ENCODE data around the gene PSMB8. TPM values are rescaled to one million over a fixed set of nuclear protein-coding genes. Genes with fewer than 3 reads are reported as not detected.

PSMB8 gene
- polyA plus RNA-seq, 3 donors, result 19.7 to 22.3 (median 20.4) TPM

- no peak for DNase-seq (ENCODE audit: extremely low read depth in 1 of 11, low read depth in 9 of 11, low spot score in 4 of 11)
Observed at GRCh38 chr6:32844839-32845383, 1.1 kb upstream of the PSMB8 start.

DNA sequence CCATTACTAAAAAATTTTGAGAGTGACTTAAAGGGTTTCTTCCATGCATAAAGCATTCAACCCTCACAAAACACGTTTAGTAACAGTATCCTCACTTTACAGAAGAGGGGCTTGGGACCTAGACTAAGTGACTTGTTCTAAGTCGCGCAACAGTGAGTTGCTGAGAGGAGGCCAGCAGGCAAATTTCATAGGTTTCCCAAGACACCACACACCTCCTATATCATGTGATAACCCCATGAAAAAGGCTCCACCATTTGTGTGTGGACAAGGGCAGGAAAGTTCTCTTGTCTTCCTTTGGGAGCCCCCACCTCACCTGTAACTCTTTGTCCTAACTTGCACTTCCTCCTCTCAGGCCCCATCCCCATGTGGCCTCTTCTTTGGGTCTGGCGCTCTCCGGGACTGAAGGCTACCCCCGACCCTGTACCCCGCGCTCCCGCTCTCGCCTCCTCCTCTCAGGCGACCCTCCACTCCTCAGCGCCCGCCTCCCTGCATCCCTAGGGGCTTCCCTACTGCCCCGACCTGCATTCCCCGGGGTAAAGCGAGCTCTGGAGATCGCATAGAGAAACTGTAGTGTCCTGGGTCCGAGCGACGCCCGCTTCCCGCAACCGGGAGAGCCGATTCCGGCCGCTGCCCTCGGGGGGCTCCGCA, 392 bp downstream of the PSMB8 start:
- DNase-seq (ENCODE audit: extremely low read depth in 1 of 11, low read depth in 9 of 11, low spot score in 4 of 11), result no peak

DNA sequence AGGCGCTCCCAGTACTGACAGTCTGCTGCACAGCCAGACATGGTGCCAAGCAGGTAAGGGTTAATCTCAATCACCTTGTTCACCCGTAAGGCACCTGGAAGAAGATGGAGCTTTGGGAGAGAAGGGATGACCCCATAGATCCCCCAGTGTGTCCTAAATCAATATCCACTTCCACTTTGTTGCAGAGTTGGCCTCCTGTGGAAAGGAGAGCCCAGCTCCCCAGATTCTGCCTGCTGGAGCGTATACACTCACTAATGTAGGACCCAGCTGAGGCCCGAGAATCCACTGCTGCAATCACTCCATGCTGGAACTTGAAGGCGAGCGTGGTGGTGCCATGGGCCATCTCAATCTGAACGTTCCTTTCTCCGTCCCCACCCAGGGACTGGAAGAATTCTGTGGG, 1.2 kb downstream of the PSMB8 start:
- DNase-seq (ENCODE audit: extremely low read depth in 1 of 11, low read depth in 9 of 11, low spot score in 4 of 11), result no peak

DNA sequence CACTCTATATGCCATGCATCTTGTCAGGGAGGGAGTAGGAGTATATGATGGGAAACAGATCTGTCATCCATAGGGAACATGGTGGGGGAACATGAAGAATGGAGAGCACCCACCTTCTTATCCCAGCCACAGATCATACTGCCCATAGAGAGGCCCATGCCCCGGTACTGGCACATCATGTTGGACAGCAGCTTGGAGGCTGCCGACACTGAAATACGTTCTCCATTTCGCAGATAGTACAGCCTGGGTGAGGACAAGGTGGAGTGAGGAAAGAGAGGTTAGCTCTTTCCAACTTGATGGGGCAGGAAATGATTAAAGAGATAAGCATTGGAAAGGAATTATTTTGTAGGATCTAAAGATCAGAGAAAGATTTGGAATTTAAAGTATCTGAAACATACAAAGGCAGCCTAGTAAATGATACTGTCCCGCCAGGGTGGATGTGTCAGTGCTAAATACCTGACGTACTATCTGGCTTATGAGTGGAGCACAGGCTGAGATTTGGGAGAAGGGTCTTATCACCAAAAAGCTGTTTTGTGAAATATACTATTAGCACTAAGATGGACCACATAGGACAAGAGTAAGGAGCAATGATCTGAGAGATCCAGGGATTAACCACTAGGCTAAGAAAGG, 1.7 kb downstream of the PSMB8 start:
- DNase-seq (ENCODE audit: extremely low read depth in 1 of 11, low read depth in 9 of 11, low spot score in 4 of 11), result no peak

- no peak for DNase-seq (ENCODE audit: extremely low read depth in 1 of 11, low read depth in 9 of 11, low spot score in 4 of 11)
Observed at GRCh38 chr6:32840604-32841246, 3.1 kb downstream of the PSMB8 start.

DNA sequence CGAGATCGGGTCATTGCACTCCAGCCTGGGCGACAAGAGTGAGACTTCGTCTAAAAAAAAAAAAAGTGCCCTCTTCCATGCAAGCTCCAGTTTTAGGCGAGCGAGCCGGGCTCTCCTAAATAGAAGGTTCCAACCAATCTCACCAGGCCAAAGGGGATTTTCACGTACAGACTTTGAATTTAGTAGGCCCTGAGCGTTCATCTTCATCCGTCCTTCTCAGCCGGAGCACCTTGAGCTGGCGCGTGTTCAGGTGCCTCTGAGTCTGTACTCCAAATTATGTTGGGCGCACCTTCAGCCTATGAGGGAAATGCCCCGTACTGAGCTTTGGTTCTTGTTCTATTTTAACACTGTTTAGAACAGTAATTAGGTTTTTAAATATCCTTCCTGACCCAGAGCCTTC, 4.5 kb downstream of the PSMB8 start:
- no peak for DNase-seq (ENCODE audit: extremely low read depth in 1 of 11, low read depth in 9 of 11, low spot score in 4 of 11)

- DNase-seq (ENCODE audit: extremely low read depth in 1 of 11, low read depth in 9 of 11, low spot score in 4 of 11), result peak; percentile 81 to 94 (median 89)
Observed at GRCh38 chr6:32838114-32838958, 5.5 kb downstream of the PSMB8 start, which contains the start of gene TAP2. TAP2 (minus strand) TSS chr6:32838739; CDS start chr6:32838233, 506 bp downstream.

DNA sequence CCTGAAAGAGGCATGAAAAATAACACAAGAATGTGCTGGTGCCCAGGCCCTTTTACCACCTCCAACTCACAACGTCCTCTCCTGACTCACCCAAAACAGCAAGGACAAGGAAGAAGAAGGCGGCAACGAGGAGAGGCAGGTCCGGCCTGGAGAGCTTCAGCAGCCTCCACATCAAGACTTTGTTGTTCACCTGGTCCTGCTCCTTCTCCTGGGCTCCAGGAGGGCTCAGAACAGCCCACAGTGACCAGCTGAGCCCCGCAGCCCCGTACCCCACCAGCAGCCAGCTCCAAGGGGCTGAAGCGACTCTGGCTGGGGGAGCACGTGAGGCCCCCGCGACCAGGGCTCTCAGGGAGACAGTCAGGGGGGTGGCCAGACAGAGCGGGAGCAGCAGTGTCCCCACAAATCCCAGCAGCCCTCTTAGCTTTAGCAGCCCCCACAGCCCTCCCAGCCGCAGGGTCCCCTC, 6.2 kb downstream of the PSMB8 start:
- DNase-seq (ENCODE audit: extremely low read depth in 1 of 11, low read depth in 9 of 11, low spot score in 4 of 11), result no peak

- DNase-seq (ENCODE audit: extremely low read depth in 1 of 11, low read depth in 9 of 11, low spot score in 4 of 11), result no peak
Observed at GRCh38 chr6:32836873-32837272, 7.0 kb downstream of the PSMB8 start.

GRCh38 chr6:32835167-32835893, 8.5 kb downstream of the PSMB8 start:
- DNase-seq (ENCODE audit: extremely low read depth in 1 of 11, low read depth in 9 of 11, low spot score in 4 of 11), result no peak

DNA sequence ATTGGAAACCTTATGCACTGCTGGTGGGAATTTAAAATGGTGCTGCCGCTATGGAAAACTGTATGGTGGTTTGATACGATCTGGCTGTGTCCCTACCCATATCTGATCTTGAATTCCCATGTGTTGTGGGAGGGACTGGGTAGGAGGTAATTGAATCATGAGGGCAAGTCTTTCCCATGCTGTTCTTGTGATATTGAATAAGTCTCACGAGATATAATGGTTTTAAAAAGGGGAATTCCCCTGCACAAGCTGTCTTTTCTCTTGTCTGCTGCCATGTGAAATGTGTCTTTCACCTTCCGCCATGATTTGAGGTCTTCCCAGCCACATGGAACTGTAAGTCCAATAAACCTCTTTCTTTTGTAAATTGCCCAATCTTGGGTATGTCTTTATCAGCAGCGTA, 10.2 kb downstream of the PSMB8 start:
- no peak for DNase-seq (ENCODE audit: extremely low read depth in 1 of 11, low read depth in 9 of 11, low spot score in 4 of 11)

DNA sequence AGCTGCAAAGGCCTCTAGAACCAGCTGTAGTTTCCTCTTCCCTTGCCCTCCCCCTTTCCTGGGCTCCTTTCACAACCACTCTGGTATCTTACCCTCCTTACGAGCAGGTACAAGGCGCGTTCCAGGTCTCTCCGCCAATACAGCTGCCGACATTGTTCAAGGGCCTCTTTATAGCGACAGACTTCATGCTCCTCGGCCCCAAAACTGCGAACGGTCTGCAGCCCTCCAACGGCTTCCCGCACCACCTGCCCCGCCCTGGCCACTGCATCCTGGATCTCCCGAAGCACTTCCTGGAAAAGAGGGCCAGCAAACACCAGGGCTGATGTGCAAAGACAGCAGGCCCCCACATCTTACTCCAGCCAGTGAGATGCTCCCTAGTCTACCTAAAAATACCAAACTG, 11.3 kb downstream of the PSMB8 start:
- no peak for DNase-seq (ENCODE audit: extremely low read depth in 1 of 11, low read depth in 9 of 11, low spot score in 4 of 11)

DNA sequence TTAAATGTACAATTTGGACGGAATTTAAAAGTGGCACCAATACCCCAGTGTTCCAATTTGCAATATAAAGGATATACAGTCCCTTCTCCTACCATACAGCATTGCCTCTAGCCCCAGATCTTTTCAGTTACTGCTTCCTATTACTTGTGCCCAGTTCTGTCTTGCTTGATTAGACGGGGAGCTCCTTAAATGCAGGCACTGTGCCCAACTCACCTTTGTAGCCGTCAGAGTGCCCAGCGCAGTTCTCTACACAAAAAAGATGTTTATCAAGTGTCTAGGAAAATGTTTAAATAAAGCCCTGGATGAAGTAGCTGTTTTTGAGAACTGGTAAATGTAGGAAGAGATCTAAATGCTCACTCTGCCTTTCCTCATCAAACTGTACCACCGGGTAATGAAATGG, 12.9 kb downstream of the PSMB8 start:
- no peak for DNase-seq (ENCODE audit: extremely low read depth in 1 of 11, low read depth in 9 of 11, low spot score in 4 of 11)

DNA sequence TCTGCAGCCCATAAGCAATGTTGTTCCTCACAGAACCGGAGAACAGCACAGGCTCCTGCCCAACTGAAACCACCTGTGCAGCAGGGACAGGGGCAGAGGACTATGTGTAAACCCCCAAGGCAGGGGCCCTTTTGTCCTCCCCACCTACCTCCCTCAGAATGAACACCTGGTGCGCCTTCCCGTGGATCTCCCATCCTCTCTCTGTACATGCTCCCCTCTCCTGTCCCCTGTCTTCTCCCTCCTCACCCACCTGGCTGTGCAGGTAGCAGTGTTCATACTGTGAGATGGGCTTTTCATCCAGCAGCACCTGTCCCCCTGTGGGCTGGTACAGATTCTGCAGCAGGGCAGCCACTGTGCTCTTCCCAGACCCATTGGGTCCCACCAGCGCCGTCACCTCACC, 13.8 kb downstream of the PSMB8 start:
- DNase-seq (ENCODE audit: extremely low read depth in 1 of 11, low read depth in 9 of 11, low spot score in 4 of 11), result no peak

DNA sequence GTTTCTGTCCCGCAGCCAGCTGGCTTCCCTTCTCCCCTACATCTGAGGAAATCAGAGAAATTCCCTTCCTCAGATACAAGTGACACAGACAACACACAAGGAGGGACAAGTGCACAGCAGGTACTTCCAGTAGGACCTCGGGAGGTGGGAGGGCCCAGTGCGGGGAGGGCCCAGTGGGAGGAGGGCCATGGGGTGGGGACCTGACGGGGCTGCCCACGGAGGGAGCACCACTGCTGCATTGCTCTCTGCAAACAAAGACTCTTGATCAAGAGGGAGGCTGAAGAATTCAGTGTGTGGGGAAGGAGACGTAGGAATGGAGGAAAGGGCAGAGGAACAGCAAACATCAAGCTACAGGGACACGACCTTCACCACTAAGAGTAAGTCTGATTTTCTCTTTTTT, 14.4 kb downstream of the PSMB8 start:
- DNase-seq (ENCODE audit: extremely low read depth in 1 of 11, low read depth in 9 of 11, low spot score in 4 of 11), result no peak

- DNase-seq (ENCODE audit: extremely low read depth in 1 of 11, low read depth in 9 of 11, low spot score in 4 of 11), result no peak
Observed at GRCh38 chr6:32827025-32827424, 16.8 kb downstream of the PSMB8 start.

- peak in 2 of 11 donors; percentile 4 to 11 for DNase-seq (ENCODE audit: extremely low read depth in 1 of 11, low read depth in 9 of 11, low spot score in 4 of 11)
Observed at GRCh38 chr6:32825966-32826365, 17.9 kb downstream of the PSMB8 start.

DNA sequence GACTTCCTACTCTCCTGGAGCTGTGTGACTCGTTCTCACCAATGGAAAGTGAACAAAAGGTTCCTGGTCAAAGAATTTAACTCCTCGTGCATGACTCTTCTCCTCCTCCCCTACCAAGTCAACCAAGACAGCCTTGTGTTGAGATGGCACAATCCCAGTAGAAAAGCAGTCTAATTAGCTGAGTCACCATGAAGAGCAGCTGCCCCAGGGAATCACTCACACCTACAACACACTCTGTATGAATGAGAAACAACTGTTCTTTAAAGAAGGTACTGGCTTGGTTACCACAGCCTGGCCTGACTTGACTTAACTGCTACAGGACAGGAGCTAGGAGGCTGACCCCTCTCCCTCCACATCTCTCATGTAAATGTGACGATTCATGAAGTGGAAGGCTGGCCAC, 24.1 kb downstream of the PSMB8 start:
- DNase-seq (ENCODE audit: extremely low read depth in 1 of 11, low read depth in 9 of 11, low spot score in 4 of 11), result no peak

- DNase-seq (ENCODE audit: extremely low read depth in 1 of 11, low read depth in 9 of 11, low spot score in 4 of 11), result no peak
Observed at GRCh38 chr6:32818867-32819266, 25.0 kb downstream of the PSMB8 start.
